GM12891 (cell line): Measurements from ENCODE around the gene COQ7.

Source experiments
- DNase-seq: peaks from one replicate; pipeline ENCODE4 v3.0.0; 2011; ENCODE audit warnings: low spot score; ENCODE audit not compliant: insufficient read length
- FAIRE-seq: peaks from 2 replicates; lab custom pipeline; 2011; peaks lifted over from hg19 to GRCh38; lab: Jason Lieb, UNC
- PAX5 ChIP-seq: IDR thresholded peaks from 2 replicates; pipeline ENCODE4 v1.6.1; 2011; ENCODE audit warnings: low read length, moderate library complexity, mild to moderate bottlenecking; ENCODE audit not compliant: insufficient read depth, severe bottlenecking
- POLR2A ChIP-seq: IDR thresholded peaks from 2 replicates; pipeline ENCODE4 v1.6.1; 2011; ENCODE audit warnings: low read depth, low read length, control low read depth
- POLR2AphosphoS5 ChIP-seq: IDR thresholded peaks from 2 replicates; pipeline ENCODE4 v1.6.1; 2011; ENCODE audit warnings: low read depth, low read length, control low read depth
- POU2F2 ChIP-seq: IDR thresholded peaks from 2 replicates; pipeline ENCODE4 v1.6.1; 2011; ENCODE audit warnings: low read depth, mild to moderate bottlenecking, control low read depth, low read length, moderate library complexity
- SPI1 ChIP-seq: IDR thresholded peaks from 2 replicates; pipeline ENCODE4 v1.6.1; 2011; ENCODE audit warnings: low read depth, low read length, control low read depth
- TAF1 ChIP-seq: IDR thresholded peaks from 2 replicates; pipeline ENCODE4 v1.6.1; 2011; ENCODE audit warnings: low read depth, low read length, control low read depth

Gene COQ7

DNA sequence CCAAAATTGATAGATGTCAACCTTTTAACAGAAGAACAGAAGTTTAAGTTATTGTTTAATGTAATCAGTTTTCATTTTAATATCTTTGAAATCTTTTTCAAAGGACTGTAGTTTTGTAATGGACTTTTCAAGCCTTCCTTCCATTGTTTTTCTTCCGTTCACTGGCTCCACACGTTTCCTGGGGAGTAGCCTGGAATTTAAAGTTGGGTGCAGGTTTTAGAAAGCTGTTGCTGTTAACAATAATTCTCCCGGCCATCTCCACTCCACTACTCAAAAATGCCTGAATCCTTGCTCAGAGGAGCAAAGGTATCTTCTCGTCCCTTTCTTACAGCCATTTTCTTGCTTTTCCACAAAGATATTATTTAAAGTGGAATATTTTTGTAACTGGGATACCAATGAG is 4.7 kb upstream of the COQ7 start:
- no peak for DNase-seq
- no peak for FAIRE-seq
- TF ChIP-seq POLR2AphosphoS5 = no peak
- no peak for TF ChIP-seq POLR2A
- TF ChIP-seq PAX5 = no peak
- TF ChIP-seq POU2F2 = no peak
- no peak for TF ChIP-seq SPI1
- TF ChIP-seq TAF1 = no peak

DNA sequence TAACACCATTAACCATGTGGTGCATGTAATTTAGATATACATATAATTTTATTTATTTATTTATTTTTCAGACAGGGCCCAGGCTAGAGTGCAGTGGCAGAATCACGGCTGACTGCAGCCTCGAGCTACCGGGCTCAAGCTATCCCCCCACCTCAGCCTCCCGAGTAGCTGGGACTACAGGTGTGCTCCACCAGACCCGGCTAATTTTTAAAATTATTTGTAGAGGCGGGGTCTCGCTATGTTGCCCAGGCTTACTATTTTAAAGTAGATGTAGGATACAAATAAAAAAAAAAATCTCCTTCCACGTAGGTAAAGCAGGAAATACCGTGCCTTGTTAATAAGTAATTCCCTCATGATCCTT is 446 bp upstream of the COQ7 start:
- DNase-seq (no peak), FAIRE-seq (no peak)
- no peak for TF ChIP-seq SPI1
- TF ChIP-seq POLR2AphosphoS5 = no peak
- no peak for TF ChIP-seq TAF1
- TF ChIP-seq POU2F2 = no peak
- no peak for TF ChIP-seq PAX5
- no peak for TF ChIP-seq POLR2A

DNA sequence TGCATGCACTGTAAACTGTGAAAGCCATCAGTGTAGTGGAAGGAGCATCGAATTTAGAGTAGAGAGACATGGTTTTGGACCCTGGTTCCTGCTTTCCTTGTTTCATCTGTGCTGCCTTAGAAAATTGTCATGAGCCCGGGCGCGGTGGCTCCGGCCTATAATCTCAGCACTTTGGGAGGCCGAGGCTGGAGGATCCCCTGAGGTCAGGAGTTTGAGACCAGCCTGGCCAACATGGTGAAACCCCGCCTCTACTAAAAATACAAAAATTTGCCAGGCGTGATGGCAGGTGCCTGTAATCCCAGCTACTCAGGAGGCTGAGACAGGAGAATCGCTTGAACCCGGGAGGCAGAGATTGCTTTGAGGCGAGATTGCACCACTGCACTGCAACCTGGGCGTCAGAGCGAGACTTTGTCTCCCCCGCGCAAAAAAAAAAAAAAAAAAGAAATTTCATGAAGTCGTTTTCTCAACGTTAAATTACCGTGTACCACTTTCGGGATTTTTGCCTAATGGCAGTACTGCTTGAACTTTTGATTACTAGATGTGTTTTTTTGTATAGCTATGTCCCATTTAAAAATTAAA is 912 bp downstream of the COQ7 start:
- DNase-seq (no peak), FAIRE-seq (no peak)
- TF ChIP-seq SPI1 (no peak), POLR2A (no peak), POLR2AphosphoS5 (no peak), POU2F2 (no peak), PAX5 (no peak), TAF1 (no peak)

DNA sequence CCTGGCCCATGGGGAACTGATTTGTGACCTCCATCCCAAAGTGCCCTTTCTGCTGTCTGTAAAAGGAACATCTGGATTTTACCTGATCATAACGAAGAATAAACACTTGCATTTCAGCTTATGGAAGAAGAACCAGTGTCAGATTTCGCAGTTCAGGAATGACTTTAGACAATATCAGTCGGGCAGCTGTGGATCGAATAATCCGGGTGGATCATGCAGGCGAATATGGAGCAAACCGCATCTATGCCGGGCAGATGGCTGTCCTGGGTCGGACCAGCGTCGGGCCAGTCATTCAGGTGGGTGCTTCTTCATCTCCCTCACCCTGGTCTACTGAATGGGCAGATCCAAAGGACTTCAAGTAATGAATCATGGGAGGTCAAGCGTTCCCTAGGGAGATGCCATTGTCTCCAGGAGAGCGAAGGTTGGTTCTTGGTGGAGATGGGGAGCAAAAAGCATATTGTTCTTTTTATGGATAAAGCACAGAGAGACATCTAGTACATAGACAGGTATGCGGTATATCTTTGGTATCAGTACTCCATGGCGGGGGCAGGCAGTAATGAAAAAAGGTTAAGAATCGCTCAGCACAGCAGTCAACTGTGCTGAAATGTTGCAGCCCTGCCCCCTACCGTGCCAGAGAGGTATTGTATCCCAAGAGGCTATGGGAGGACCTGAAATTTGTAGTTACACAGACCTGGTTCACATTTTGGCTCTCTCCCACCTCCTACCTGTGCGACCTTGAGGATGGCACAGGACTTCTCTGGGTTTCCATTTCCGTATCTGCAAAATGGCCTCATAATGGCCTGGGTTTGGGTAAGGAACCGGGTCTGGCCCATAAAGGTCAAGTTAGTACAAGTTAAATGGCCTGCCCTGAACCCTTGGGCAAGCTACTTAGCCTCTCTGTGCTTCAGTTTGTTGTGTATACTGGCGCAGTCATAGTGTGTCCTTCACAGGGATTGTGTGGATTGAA is 4.7 kb downstream of the COQ7 start:
- no peak for TF ChIP-seq PAX5
- no peak for TF ChIP-seq POLR2A
- TF ChIP-seq POU2F2 = no peak
- TF ChIP-seq POLR2AphosphoS5 = no peak
- TF ChIP-seq SPI1 = no peak
- TF ChIP-seq TAF1 = no peak
- FAIRE-seq = peak; percentile 89
- DNase-seq = peak; percentile 22

DNA sequence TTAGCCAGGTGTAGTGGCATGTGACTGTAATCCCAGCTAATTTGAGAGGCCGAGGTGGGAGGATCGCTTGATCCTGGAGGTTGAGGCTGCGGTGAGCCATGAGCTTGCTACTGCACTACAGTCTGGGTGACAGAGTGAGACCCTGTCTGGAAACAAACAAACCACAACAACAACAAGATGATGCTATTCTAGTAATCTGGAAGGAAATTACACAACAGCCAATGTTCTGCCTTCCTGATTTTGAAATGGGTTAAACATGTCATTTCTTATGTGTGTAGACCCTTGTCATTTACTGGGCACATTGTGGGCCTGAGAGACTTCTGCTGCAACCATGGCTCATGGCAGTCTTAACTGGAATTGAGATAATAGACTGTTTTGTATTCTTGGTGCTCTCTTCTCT is 5.9 kb downstream of the COQ7 start:
- DNase-seq (no peak), FAIRE-seq (no peak)
- TF ChIP-seq TAF1 = no peak
- TF ChIP-seq SPI1 = no peak
- no peak for TF ChIP-seq PAX5
- TF ChIP-seq POLR2AphosphoS5 = no peak
- TF ChIP-seq POLR2A = no peak
- TF ChIP-seq POU2F2 = no peak

DNA sequence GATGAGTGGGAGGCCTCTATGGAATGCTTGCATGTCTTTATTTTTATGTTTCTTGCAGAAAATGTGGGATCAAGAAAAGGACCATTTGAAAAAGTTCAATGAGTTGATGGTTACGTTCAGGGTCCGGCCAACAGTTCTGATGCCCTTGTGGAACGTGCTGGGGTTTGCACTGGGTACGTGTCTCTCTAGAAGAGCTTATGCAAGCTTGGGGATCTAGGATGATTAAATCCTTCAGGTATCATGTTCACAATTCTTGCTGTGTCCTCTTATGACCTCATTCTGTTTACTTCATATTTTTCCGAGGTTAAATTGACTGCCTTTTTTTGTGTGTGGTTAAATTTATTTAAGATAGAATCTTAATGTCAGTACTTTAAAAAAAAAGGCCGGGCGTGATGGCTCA is 6.4 kb downstream of the COQ7 start:
- DNase-seq (no peak), FAIRE-seq (no peak)
- TF ChIP-seq POLR2AphosphoS5 (no peak), POU2F2 (no peak), POLR2A (no peak)

DNA sequence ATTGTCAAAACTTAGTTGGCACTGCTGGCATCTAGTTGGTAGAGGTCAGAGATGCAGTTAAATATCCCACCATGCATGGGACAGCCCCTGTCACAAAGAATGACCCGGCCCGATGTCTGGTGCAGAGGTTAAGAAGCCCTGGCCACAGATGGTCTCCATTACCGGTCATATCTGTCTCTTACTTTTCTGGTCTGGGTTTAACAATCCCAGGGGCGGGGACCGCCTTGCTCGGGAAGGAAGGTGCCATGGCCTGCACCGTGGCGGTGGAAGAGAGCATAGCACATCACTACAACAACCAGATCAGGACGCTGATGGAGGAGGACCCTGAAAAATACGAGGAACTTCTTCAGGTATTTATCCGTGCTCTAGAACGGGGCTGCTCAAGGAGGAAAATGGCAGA is 8.1 kb downstream of the COQ7 start:
- TF ChIP-seq POU2F2 (no peak), PAX5 (no peak), SPI1 (no peak), POLR2A (no peak)
- no peak for FAIRE-seq
- DNase-seq = no peak

DNA sequence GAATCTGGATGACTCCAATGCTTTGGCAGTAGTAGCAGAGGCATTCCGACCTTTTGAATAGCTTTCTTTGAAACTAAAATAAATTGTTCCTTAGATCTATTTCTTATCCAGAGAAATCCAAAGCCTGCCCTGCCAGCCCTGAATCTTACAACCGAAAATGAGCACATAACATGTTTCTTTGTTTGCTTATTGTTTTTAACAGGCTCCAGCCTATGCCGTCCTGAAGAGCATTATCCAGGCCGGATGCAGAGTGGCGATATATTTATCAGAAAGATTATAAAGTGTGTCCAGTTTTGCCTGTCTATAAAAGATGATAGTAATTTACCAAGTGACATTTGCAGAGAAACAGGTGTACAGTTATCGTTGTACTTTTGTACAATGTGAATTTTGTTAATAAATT is 10.5 kb downstream of the COQ7 start:
- TF ChIP-seq PAX5 = no peak
- TF ChIP-seq POLR2A = no peak
- no peak for TF ChIP-seq POU2F2
- no peak for TF ChIP-seq POLR2AphosphoS5
- no peak for TF ChIP-seq SPI1
- no peak for TF ChIP-seq TAF1
- no peak for FAIRE-seq
- DNase-seq = no peak

DNA sequence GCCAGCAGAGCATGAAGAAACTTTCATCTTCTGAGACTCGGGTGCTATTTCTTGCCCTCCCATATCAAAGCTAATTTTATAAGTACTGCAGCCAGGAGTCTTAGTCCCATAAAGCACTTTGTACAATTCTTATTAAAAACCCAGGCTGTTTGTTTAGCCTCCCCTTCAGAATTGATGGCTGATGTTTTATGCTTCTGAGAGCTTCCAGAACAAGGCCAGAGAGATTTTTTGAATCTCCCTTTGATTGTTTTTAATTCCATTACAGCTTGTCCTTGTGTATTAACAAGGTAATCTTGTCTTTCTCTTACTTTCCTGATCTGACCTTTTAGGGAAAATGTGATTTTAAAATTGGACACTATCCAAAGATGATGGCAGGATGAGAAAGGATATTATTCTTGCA is 16.3 kb downstream of the COQ7 start:
- TF ChIP-seq POLR2AphosphoS5 (no peak), SPI1 (no peak), PAX5 (no peak), POU2F2 (no peak), TAF1 (no peak), POLR2A (no peak)
- FAIRE-seq (no peak), DNase-seq (no peak)
